GM23338 (cell line): ENCODE data around the gene SRSF9. TPM values are rescaled to one million over a fixed set of nuclear protein-coding genes. Genes with fewer than 3 reads are reported as not detected.

Source experiments
- ATAC-seq: fragments of 200-7000 bp; cut with Tn5 transposase; 3 replicates; pipeline ENCODE4 v1.9.1; 2020
- DNase-seq: peaks from one replicate; pipeline ENCODE4 v3.0.0-alpha.2; 2015; ENCODE audit warnings: low spot score
- H2AFZ ChIP-seq: fragments of 200-600 bp; sonication (generic); 2 replicates; pipeline ENCODE4 v1.8.0; 2016; ENCODE audit warnings: antibody characterized with exemption, mild to moderate bottlenecking, moderate library complexity
- H3F3A ChIP-seq: fragments of 200-600 bp; sonication (generic); replicated peaks from 2 replicates; pipeline ENCODE4 v1.8.0; 2017; ENCODE audit warnings: antibody characterized with exemption, mixed run types, low read depth
- H3K27ac ChIP-seq: fragments of 200-600 bp; sonication (generic); 2 replicates; pipeline ENCODE4 v1.6.1; 2016; ENCODE audit warnings: low read depth
- H3K27me3 ChIP-seq: fragments of 200-600 bp; sonication (generic); 2 replicates; pipeline ENCODE4 v1.8.0; 2016; ENCODE audit warnings: mild to moderate bottlenecking, mixed run types, moderate library complexity; ENCODE audit not compliant: insufficient read depth
- H3K36me3 ChIP-seq: fragments of 200-600 bp; sonication (generic); 2 replicates; pipeline ENCODE4 v1.8.0; 2016; ENCODE audit warnings: mild to moderate bottlenecking; ENCODE audit not compliant: insufficient read depth
- H3K4me1 ChIP-seq: fragments of 200-600 bp; sonication (generic); 2 replicates; pipeline ENCODE4 v1.8.0; 2016; ENCODE audit warnings: mild to moderate bottlenecking, moderate library complexity; ENCODE audit not compliant: insufficient read depth
- H3K4me2 ChIP-seq: fragments of 200-600 bp; sonication (generic); 2 replicates; pipeline ENCODE4 v1.7.1; 2017; ENCODE audit warnings: mixed run types
- H3K4me3 ChIP-seq: fragments of 200-600 bp; sonication (generic); 2 replicates; pipeline ENCODE4 v1.6.1; 2016; ENCODE audit warnings: mixed run types
- H3K79me2 ChIP-seq: fragments of 200-600 bp; sonication (generic); replicated peaks from 2 replicates; pipeline ENCODE4 v1.8.0; 2017; ENCODE audit warnings: mild to moderate bottlenecking; ENCODE audit not compliant: insufficient read depth
- H3K9me2 ChIP-seq: fragments of 200-600 bp; sonication (generic); 2 replicates; pipeline ENCODE4 v1.8.0; 2017; ENCODE audit not compliant: insufficient read depth
- H4K20me1 ChIP-seq: fragments of 200-600 bp; sonication (generic); replicated peaks from 2 replicates; pipeline ENCODE4 v1.8.0; 2017; ENCODE audit warnings: mild to moderate bottlenecking; ENCODE audit not compliant: insufficient read depth
- H3K27ac Mint-ChIP-seq: 2 replicates; pipeline ENCODE4 v1.8.0; 2020; ENCODE audit warnings: inconsistent platforms, mild to moderate bottlenecking, moderate library complexity, mixed read lengths
- H3K27me3 Mint-ChIP-seq: 3 replicates; pipeline ENCODE4 v1.8.0; 2022; ENCODE audit warnings: low read depth, mild to moderate bottlenecking, moderate library complexity, mixed read lengths, inconsistent platforms; ENCODE audit not compliant: insufficient read depth, poor library complexity
- H3K36me3 Mint-ChIP-seq: 3 replicates; pipeline ENCODE4 v1.8.0; 2021; ENCODE audit warnings: low read depth, mild to moderate bottlenecking, inconsistent platforms, moderate library complexity, mixed read lengths
- H3K4me1 Mint-ChIP-seq: 3 replicates; pipeline ENCODE4 v1.8.0; 2020; ENCODE audit warnings: mild to moderate bottlenecking, inconsistent platforms, mixed read lengths
- H3K4me3 Mint-ChIP-seq: 3 replicates; pipeline ENCODE4 v1.8.0; 2021; ENCODE audit warnings: moderate library complexity, mild to moderate bottlenecking, inconsistent platforms, mixed read lengths
- H3K9me3 Mint-ChIP-seq: 3 replicates; pipeline ENCODE4 v1.8.0; 2020; ENCODE audit warnings: moderate library complexity, mild to moderate bottlenecking, inconsistent platforms, mixed read lengths
- CREB1 ChIP-seq: fragments of 250-450 bp; sonication (Bioruptor Pico); IDR thresholded peaks from 2 replicates; pipeline ENCODE4 v1.5.0; 2020; ENCODE audit warnings: low read depth, mild to moderate bottlenecking, moderate library complexity
- CTCF ChIP-seq, 2 experiments: fragments of 200-600 bp in 1 of 2; sonication (generic) in 1 of 2; conservative IDR thresholded peaks; 2 replicates each; pipeline versions ENCODE4 v1.5.1 to v1.6.1; 2016 to 2017; ENCODE audit warnings: antibody characterized with exemption in 2 of 2, low read depth in 2 of 2, mild to moderate bottlenecking in 2 of 2, moderate library complexity in 1 of 2
- ETS1 ChIP-seq: IDR thresholded peaks from 2 replicates; pipeline ENCODE4 v1.6.1; 2016; ENCODE audit warnings: antibody characterized with exemption
- EZH2 ChIP-seq: fragments of 200-600 bp; sonication (generic); IDR thresholded peaks from one replicate; pipeline ENCODE4 v1.8.0; 2017; ENCODE audit warnings: antibody characterized with exemption, mild to moderate bottlenecking, low read depth; ENCODE audit not compliant: unreplicated experiment
- EZH2phosphoT487 ChIP-seq: fragments of 200-600 bp; sonication (generic); IDR thresholded peaks from one replicate; pipeline ENCODE4 v1.8.1; 2018; ENCODE audit warnings: antibody characterized with exemption; ENCODE audit not compliant: unreplicated experiment
- JUNB ChIP-seq: IDR thresholded peaks from one replicate; pipeline ENCODE4 v1.6.1; 2016; ENCODE audit warnings: antibody characterized with exemption; ENCODE audit not compliant: unreplicated experiment
- NANOG ChIP-seq: IDR thresholded peaks from 2 replicates; pipeline ENCODE4 v1.6.1; 2016; ENCODE audit warnings: antibody characterized with exemption, borderline replicate concordance
- POLR2AphosphoS5 ChIP-seq: IDR thresholded peaks from 2 replicates; pipeline ENCODE4 v1.6.1; 2016; ENCODE audit warnings: antibody characterized with exemption, low read depth
- REST ChIP-seq: IDR thresholded peaks from one replicate; pipeline ENCODE4 v1.6.1; 2018; ENCODE audit warnings: antibody characterized with exemption; ENCODE audit not compliant: unreplicated experiment
- STAT1 ChIP-seq: IDR thresholded peaks from one replicate; pipeline ENCODE4 v1.6.1; 2016; ENCODE audit warnings: antibody characterized with exemption; ENCODE audit not compliant: unreplicated experiment
- ZNF114 ChIP-seq: fragments of 250-450 bp; sonication (Bioruptor Pico); IDR thresholded peaks from 2 replicates; pipeline ENCODE4 v1.5.0; 2020; ENCODE audit warnings: mild to moderate bottlenecking, moderate library complexity
- ZNF331 ChIP-seq: fragments of 250-450 bp; sonication (Bioruptor Pico); IDR thresholded peaks from 2 replicates; pipeline ENCODE4 v1.5.0; 2020; ENCODE audit warnings: low read depth, mild to moderate bottlenecking, moderate library complexity
- polyA plus RNA-seq: library from polyadenylated mRNA; unstranded; fragments of >200 nt; fragmentation: Nextera tagmentation; extraction: Ambion mirVana; gene quantifications from 2 replicates; pipeline ENCODE4 v1.2.1, GENCODE V29; 2016
- total RNA-seq: library from RNA; depleted of rRNA; stranded (reverse); fragments of >200 nt; shearing (Covaris generic); gene quantifications from 2 replicates; pipeline ENCODE4 v1.2.3, GENCODE V29; 2014

SRSF9 gene
- total and polyA plus RNA-seq, 2 experiments from 2014 or later: 250 to 481 TPM

- TF ChIP-seq CTCF (conservative IDR thresholded peaks at IDR 0.05; ENCODE audit: low read depth in 2 of 2) (no peak), NANOG (no peak), ZNF331 (no peak), STAT1 (no peak), ETS1 (no peak), CREB1 (CRISPR knock-in tag) (no peak), EZH2phosphoT487 (no peak), EZH2 (no peak), JUNB (no peak), ZNF114 (CRISPR knock-in tag) (no peak), REST (no peak), POLR2AphosphoS5 (no peak)
Measured at GRCh38 chr12:120422892-120423456, 46.6 kb downstream of the SRSF9 start (continued).

- H3K79me2 ChIP-seq: no peaks in the 10 kb centered on the region
- 0 out of 2 replicates have a peak, but pooled peaks cover 4% of the 10 kb centered on the region for H3K4me1 ChIP-seq
- H3K27me3 Mint-ChIP-seq: peaks cover 5% of the 10 kb centered on the region
- no peaks in the 10 kb centered on the region for H3K27me3 ChIP-seq
- H3K9me2 ChIP-seq: no peaks in the 10 kb centered on the region
- H3K36me3 Mint-ChIP-seq: no peaks in the 10 kb centered on the region
- no peak overlapping the region for H3K27ac Mint-ChIP-seq
- H3K9me3 Mint-ChIP-seq: no peaks in the 10 kb centered on the region
- no peak overlapping the region for H3K27ac ChIP-seq
- H3K4me3 Mint-ChIP-seq: no peak overlapping the region
- H3K36me3 ChIP-seq: no peaks in the 10 kb centered on the region
- no peaks in the 10 kb centered on the region for H3F3A ChIP-seq
- H2AFZ ChIP-seq: no peak overlapping the region
- H3K4me3 ChIP-seq: no peak overlapping the region
- H3K4me2 ChIP-seq: no peak overlapping the region
- ATAC-seq: peak; percentile 76
- peak; percentile 73 for DNase-seq
- H4K20me1 ChIP-seq: no peaks in the 10 kb centered on the region
- peaks cover 3% of the 10 kb centered on the region for H3K4me1 Mint-ChIP-seq
- TF ChIP-seq JUNB: no peak
- TF ChIP-seq STAT1: no peak
- TF ChIP-seq CTCF (conservative IDR thresholded peaks at IDR 0.05; ENCODE audit: low read depth in 2 of 2): no peak
- TF ChIP-seq EZH2phosphoT487: no peak
- TF ChIP-seq ZNF114 (CRISPR knock-in tag): no peak
- no peak for TF ChIP-seq EZH2
- TF ChIP-seq NANOG: no peak
- TF ChIP-seq ETS1: no peak
- TF ChIP-seq CREB1 (CRISPR knock-in tag): no peak
- no peak for TF ChIP-seq POLR2AphosphoS5
- TF ChIP-seq REST: no peak
- no peak for TF ChIP-seq ZNF331
Measured at GRCh38 chr12:120421701-120422100, 47.8 kb downstream of the SRSF9 start.
